H1 (cell line): ENCODE measurements around the gene DCLK1. TPM values are rescaled to one million over a fixed set of nuclear protein-coding genes. Genes with fewer than 3 reads are reported as not detected.

Experiments
- CTCF ChIA-PET: fragments of 300-600 bp; sonication (Branson Sonifier 250); formaldehyde crosslinking; loops from one replicate; lab custom pipeline; 2021; ENCODE audit not compliant: partially characterized antibody; lab: Charles Lee
- POLR2A ChIA-PET: fragments of 300-600 bp; sonication (Branson Sonifier 250); formaldehyde crosslinking; loops from one replicate; lab custom pipeline; 2021; ENCODE audit warnings: inconsistent platforms; ENCODE audit not compliant: partially characterized antibody; lab: Charles Lee
- DNase-seq, 2 experiments: peaks; one replicate each; pipeline versions ENCODE4 v3.0.0 to v3.0.0-alpha.2; 2010 to 2022; ENCODE audit warnings: low spot score in 2 of 2, low read depth in 1 of 2, mixed read lengths in 1 of 2
- FAIRE-seq: peaks from 2 replicates; lab custom pipeline; 2011; peaks lifted over from hg19 to GRCh38; lab: Jason Lieb, UNC
- H2AFZ ChIP-seq: 2 replicates; pipeline ENCODE4 v1.8.1; 2012; ENCODE audit warnings: low read length, inconsistent platforms
- H2AK5ac ChIP-seq: 2 replicates; pipeline ENCODE4 v1.6.1; 2013; ENCODE audit warnings: low read depth, low read length
- H2BK120ac ChIP-seq: replicated peaks from 2 replicates; pipeline ENCODE3; 2013; ENCODE audit warnings: low read depth, low read length, inconsistent platforms
- H2BK12ac ChIP-seq: 2 replicates; pipeline ENCODE4 v1.6.1; 2013; ENCODE audit warnings: low read depth, low read length
- H2BK15ac ChIP-seq: 2 replicates; pipeline ENCODE4 v1.6.1; 2013; ENCODE audit warnings: low read length
- H2BK20ac ChIP-seq: 2 replicates; pipeline ENCODE4 v1.6.1; 2013; ENCODE audit warnings: low read length
- H2BK5ac ChIP-seq: 2 replicates; pipeline ENCODE4 v1.6.1; 2013; ENCODE audit warnings: low read depth, low read length
- H3K14ac ChIP-seq: 2 replicates; pipeline ENCODE4 v1.6.1; 2013; ENCODE audit warnings: inconsistent platforms; ENCODE audit not compliant: insufficient read length
- H3K18ac ChIP-seq: 2 replicates; pipeline ENCODE4 v1.6.1; 2013; ENCODE audit warnings: low read length; ENCODE audit errors: extremely low read depth
- H3K23ac ChIP-seq: 2 replicates; pipeline ENCODE4 v1.6.1; 2013; ENCODE audit warnings: inconsistent platforms; ENCODE audit not compliant: insufficient read length
- H3K23me2 ChIP-seq: 2 replicates; pipeline ENCODE4 v1.6.1; 2013; ENCODE audit warnings: low read depth, low read length
- H3K27ac ChIP-seq: 2 replicates; pipeline ENCODE4 v1.6.1; 2011; ENCODE audit warnings: low read depth, low read length, inconsistent platforms
- H3K27me3 ChIP-seq, 4 experiments: replicated peaks in 1 of 4; 1 replicate in 1 of 4; 2 replicates in 3 of 4; pipeline versions ENCODE4 v1.6.1 to v1.8.1; 2011 to 2013; ENCODE audit warnings: low read length in 3 of 4, mild to moderate bottlenecking in 3 of 4, inconsistent platforms in 2 of 4, mixed read lengths in 2 of 4, moderate library complexity in 1 of 4; ENCODE audit not compliant: control insufficient read depth in 3 of 4, insufficient read depth in 3 of 4; ENCODE audit errors: extremely low read depth in 1 of 4
- H3K36me3 ChIP-seq, 4 experiments: 2 replicates each; pipeline versions ENCODE4 v1.6.1 to v1.8.1; 2011 to 2013; ENCODE audit warnings: mild to moderate bottlenecking in 4 of 4, low read length in 3 of 4, moderate library complexity in 2 of 4, control low read depth in 1 of 4, inconsistent platforms in 1 of 4; ENCODE audit not compliant: insufficient read depth in 4 of 4, control insufficient read depth in 2 of 4
- H3K4ac ChIP-seq: replicated peaks from 2 replicates; pipeline ENCODE3; 2013; ENCODE audit warnings: low read length, low read depth, mixed read lengths, inconsistent platforms; ENCODE audit not compliant: insufficient read length
- H3K4me1 ChIP-seq, 4 experiments: replicated peaks in 1 of 4; 1 replicate in 1 of 4; 2 replicates in 3 of 4; pipeline versions ENCODE4 v1.6.1 to v1.8.1; 2011 to 2013; ENCODE audit warnings: low read length in 3 of 4, inconsistent platforms in 2 of 4, mixed read lengths in 1 of 4; ENCODE audit not compliant: insufficient read depth in 4 of 4, control insufficient read depth in 3 of 4
- H3K4me2 ChIP-seq, 2 experiments: 2 replicates each; pipeline versions ENCODE4 v1.6.1 to v1.8.1; 2011 to 2013; ENCODE audit warnings: low read depth in 2 of 2, low read length in 2 of 2, control low read depth in 1 of 2, inconsistent platforms in 1 of 2, mild to moderate bottlenecking in 1 of 2; ENCODE audit not compliant: insufficient read depth in 1 of 2
- H3K4me3 ChIP-seq, 4 experiments: fragments of 200-600, 300-600 bp in 1 of 4; sonication (generic), shearing (Covaris generic), sonication (Bioruptor Twin) in 1 of 4; 2 replicates each; pipeline versions ENCODE4 v1.5.1 to v1.8.1; 2011 to 2016; ENCODE audit warnings: low read length in 4 of 4, low read depth in 3 of 4, control low read depth in 2 of 4, inconsistent platforms in 2 of 4, mild to moderate bottlenecking in 2 of 4, mixed read lengths in 1 of 4, moderate library complexity in 1 of 4; ENCODE audit not compliant: insufficient read depth in 2 of 4; ENCODE audit errors: extremely low read depth in 1 of 4
- H3K56ac ChIP-seq: replicated peaks from 2 replicates; pipeline ENCODE3; 2013; ENCODE audit warnings: low read depth, mild to moderate bottlenecking, mixed read lengths, low read length, inconsistent platforms; ENCODE audit not compliant: insufficient read length
- H3K79me1 ChIP-seq: 2 replicates; pipeline ENCODE4 v1.6.1; 2013; ENCODE audit warnings: low read depth, low read length, control low read depth
- H3K79me2 ChIP-seq, 2 experiments: 2 replicates each; pipeline versions ENCODE4 v1.6.1 to v1.8.1; 2012 to 2013; ENCODE audit warnings: low read length in 2 of 2, mild to moderate bottlenecking in 2 of 2, inconsistent platforms in 1 of 2; ENCODE audit not compliant: insufficient read depth in 2 of 2, control insufficient read depth in 1 of 2
- H3K9ac ChIP-seq, 4 experiments: replicated peaks in 1 of 4; 1 replicate in 1 of 4; 2 replicates in 3 of 4; pipeline versions ENCODE4 v1.6.1 to v1.8.1; 2011 to 2013; ENCODE audit warnings: low read depth in 3 of 4, low read length in 3 of 4, control low read depth in 2 of 4, mild to moderate bottlenecking in 2 of 4, moderate library complexity in 2 of 4, inconsistent platforms in 1 of 4; ENCODE audit errors: extremely low read depth in 1 of 4
- H3K9me3 ChIP-seq, 2 experiments: 2 replicates each; pipeline versions ENCODE4 v1.6.1 to v1.8.1; 2012 to 2013; ENCODE audit warnings: mild to moderate bottlenecking in 2 of 2, moderate library complexity in 2 of 2, control low read depth in 1 of 2, inconsistent platforms in 1 of 2, low read depth in 1 of 2, low read length in 1 of 2, mixed read lengths in 1 of 2; ENCODE audit not compliant: insufficient read depth in 2 of 2
- H4K20me1 ChIP-seq, 2 experiments: replicated peaks in 1 of 2; 2 replicates each; pipeline versions ENCODE3 to v1.8.1; 2011 to 2013; ENCODE audit warnings: inconsistent platforms in 2 of 2, low read length in 2 of 2, mild to moderate bottlenecking in 1 of 2; ENCODE audit not compliant: insufficient read depth in 2 of 2, control insufficient read depth in 1 of 2
- H4K5ac ChIP-seq: 2 replicates; pipeline ENCODE4 v1.6.1; 2013; ENCODE audit warnings: low read length, low read depth, mixed read lengths, inconsistent platforms; ENCODE audit not compliant: insufficient read length
- H4K8ac ChIP-seq: 2 replicates; pipeline ENCODE4 v1.8.0; 2013; ENCODE audit warnings: mild to moderate bottlenecking, moderate library complexity, low read length, inconsistent platforms; ENCODE audit not compliant: insufficient read depth; ENCODE audit errors: extremely low read depth
- H4K91ac ChIP-seq: replicated peaks from 2 replicates; pipeline ENCODE3; 2013; ENCODE audit warnings: low read length, mixed read lengths, inconsistent platforms; ENCODE audit not compliant: insufficient read length
- CHD2 ChIP-seq: IDR thresholded peaks from 2 replicates; pipeline ENCODE4 v1.6.1; 2012; ENCODE audit warnings: low read length, improper control_type of control experiment
- GABPA ChIP-seq: IDR thresholded peaks from 2 replicates; pipeline ENCODE4 v1.6.1; 2011; ENCODE audit warnings: mild to moderate bottlenecking, low read length, moderate library complexity, borderline replicate concordance; ENCODE audit not compliant: insufficient read depth
- YY1 ChIP-seq: IDR thresholded peaks from 2 replicates; pipeline ENCODE4 v1.6.1; 2011; ENCODE audit warnings: low read depth, mild to moderate bottlenecking, low read length
- WGBS, 2 experiments: shearing (Covaris generic) in 1 of 2; methylation state at CpG; one replicate each; pipeline versions ENCODE4 v1.1.6 to v1.1.7; 2013 to 2015; ENCODE audit warnings: low lambda C conversion rate in 2 of 2, mixed read lengths in 2 of 2, inconsistent platforms in 1 of 2, low coverage in 1 of 2, missing lambda C conversion rate in 1 of 2; ENCODE audit not compliant: insufficient replicate concordance in 2 of 2, insufficient coverage in 1 of 2, insufficient read length in 1 of 2; ENCODE audit errors: extremely low coverage in 1 of 2, missing lambda C conversion rate in 1 of 2; 5-methylcytosine and 5-hydroxymethylcytosine counted together
- polyA plus RNA-seq, 7 experiments: library from polyadenylated mRNA; depleted of rRNA in 3 of 7; stranded (reverse) in 5 of 7; unstranded in 2 of 7; fragments of >200 nt in 5 of 7; fragments of 200-250 nt in 2 of 7; gene quantifications; 1 replicate in 5 of 7; 2 replicates in 1 of 7; 4 replicates in 1 of 7; pipeline versions ENCODE4 v1.2.1 to v1.2.3, GENCODE V29; 2011 to 2013; ENCODE audit warnings: missing spikeins in 2 of 7, mixed read lengths in 2 of 7
- total RNA-seq: library from RNA; stranded (reverse); fragmentation: NEBNext Ultra II Directional; extraction: Animal tissue kit (Norgen Biotek cat#: 25700); gene quantifications from 2 replicates; pipeline ENCODE4 v1.2.1, GENCODE V29; 2021

DCLK1 gene
- total and polyA plus RNA-seq, 2 of the 8 experiments (the other 6 are each of a cell fraction or from before 2014, with no cell fraction given) = 22.8 to 41.0 TPM

- no peaks in the 10 kb centered on the region for H3K79me2 ChIP-seq
- H3K9me3 ChIP-seq = peaks cover 4 to 11% of the 10 kb centered on the region in 2 experiments; a peak in 3 of 4 replicates
- H3K23me2 ChIP-seq = no peaks in the 10 kb centered on the region
- peak overlapping the region; percentile 63; the same call in 1 of the 2 replicates for H2BK15ac ChIP-seq
- no peak overlapping the region for H2BK12ac ChIP-seq
- no peak overlapping the region for H3K4me3 ChIP-seq
- H2AFZ ChIP-seq = no peak overlapping the region
- H3K23ac ChIP-seq = no peak overlapping the region
- no peak overlapping the region for H2BK20ac ChIP-seq
- WGBS, 2 experiments = 67% methylated on average over 10 of the region's 10 CpGs; no CpG with 5 or more reads in 1 of the 2 experiments
- no peaks in the 10 kb centered on the region for H3K79me1 ChIP-seq
- H3K9ac ChIP-seq = no peak overlapping the region
- FAIRE-seq (peak; percentile 83), DNase-seq (peak in 1 of 2 experiments; percentile 59)
- no peak overlapping the region for H2BK5ac ChIP-seq
- no peak overlapping the region for H3K14ac ChIP-seq
- no peak overlapping the region for H4K91ac ChIP-seq
- no peak overlapping the region for H3K4ac ChIP-seq
- no peak overlapping the region for H3K56ac ChIP-seq
- no peak overlapping the region for H2BK120ac ChIP-seq
- peaks cover 15 to 42% (median 25%) of the 10 kb centered on the region in 4 experiments for H3K4me1 ChIP-seq
- CTCF ChIA-PET = no interaction called here
- H3K27ac ChIP-seq = no peak overlapping the region; the same call in 1 of the 2 replicates
- peak overlapping the region in 1 of 2 experiments; percentile 30; a peak in 1 of 4 replicates for H3K4me2 ChIP-seq
- TF ChIP-seq CHD2 = no peak
- TF ChIP-seq GABPA = no peak
- TF ChIP-seq YY1 = peak; percentile 43; the same call in 1 of the 2 replicates
- H4K8ac ChIP-seq = no peak overlapping the region
- H3K36me3 ChIP-seq = peaks cover 0 to 3% (median 0%) of the 10 kb centered on the region in 4 experiments; a peak in 1 of 8 replicates
- POLR2A ChIA-PET = interaction anchor here (0.6 kb wide), 1 partner anchor 9 kb away, joined by 5 read pairs; no protein-coding TSS in a partner anchor
- no peaks in the 10 kb centered on the region for H3K27me3 ChIP-seq
- no peak overlapping the region for H2AK5ac ChIP-seq
- H4K20me1 ChIP-seq = no peaks in the 10 kb centered on the region
- H4K5ac ChIP-seq = no peak overlapping the region
- no peak overlapping the region for H3K18ac ChIP-seq
Observed at GRCh38 chr13:35984776-35985453, 146.3 kb downstream of the DCLK1 start.
